GM08714 (cell line): Measurements from ENCODE around the gene NEK6.

ENCODE experiments used
- H3K4me3 ChIP-seq: fragments of 200-500 bp; sonication (Bioruptor generic); 2 replicates; pipeline ENCODE4 v1.5.1; 2014; ENCODE audit warnings: mild to moderate bottlenecking, low read length, inconsistent platforms
- ZNF274 ChIP-seq: IDR thresholded peaks from 2 replicates; pipeline ENCODE4 v1.6.1; 2012; ENCODE audit warnings: mild to moderate bottlenecking, low read depth, low read length

Gene NEK6

DNA sequence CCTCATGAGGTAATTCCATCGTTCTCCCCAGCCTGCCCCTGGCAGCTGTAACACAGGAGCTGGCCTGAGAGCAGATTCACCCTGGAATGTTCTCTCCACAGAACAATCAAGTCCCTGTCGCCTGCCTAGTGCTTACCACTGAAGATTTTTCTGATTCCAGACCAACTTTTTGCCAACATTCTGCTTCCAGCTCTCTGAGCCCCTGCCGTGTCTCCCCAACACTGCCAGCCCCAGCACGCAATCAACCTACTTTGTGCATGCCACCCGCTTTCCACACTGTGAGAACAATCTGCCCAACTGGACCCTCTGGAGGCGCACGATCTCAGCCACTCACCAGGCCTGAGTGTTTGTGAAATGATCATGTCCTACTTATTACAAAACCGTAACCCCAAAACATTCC lies 94.9 kb downstream of the NEK6 start:
- H3K4me3 ChIP-seq: no peak overlapping the region
- no peak for TF ChIP-seq ZNF274

GRCh38 chr9:124353166-124353768 lies 95.5 kb downstream of the NEK6 start:
- H3K4me3 ChIP-seq: no peak overlapping the region
- TF ChIP-seq ZNF274: no peak

DNA sequence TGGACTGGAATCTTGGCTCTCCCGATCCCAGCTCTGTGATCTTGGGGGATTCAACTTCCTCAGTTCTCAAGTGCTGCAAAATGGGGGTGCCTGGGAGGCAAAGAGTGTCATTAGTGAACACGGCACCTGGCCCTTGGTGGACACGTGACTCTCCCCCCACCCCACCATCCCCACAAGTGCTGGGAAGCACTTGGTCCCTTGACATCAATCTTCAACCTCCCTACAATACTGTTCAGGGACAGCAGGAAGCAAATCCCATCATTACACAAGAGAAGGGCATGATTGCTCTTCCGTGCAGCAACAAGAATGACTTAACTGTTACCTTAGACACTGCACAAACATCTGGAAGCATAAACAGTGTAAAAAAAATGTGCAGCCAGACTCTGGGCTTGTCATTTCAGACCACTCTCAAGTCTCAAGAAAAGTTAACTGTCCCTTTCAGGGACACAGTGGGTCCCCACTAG lies 96.1 kb downstream of the NEK6 start:
- no peak overlapping the region for H3K4me3 ChIP-seq
- no peak for TF ChIP-seq ZNF274

DNA sequence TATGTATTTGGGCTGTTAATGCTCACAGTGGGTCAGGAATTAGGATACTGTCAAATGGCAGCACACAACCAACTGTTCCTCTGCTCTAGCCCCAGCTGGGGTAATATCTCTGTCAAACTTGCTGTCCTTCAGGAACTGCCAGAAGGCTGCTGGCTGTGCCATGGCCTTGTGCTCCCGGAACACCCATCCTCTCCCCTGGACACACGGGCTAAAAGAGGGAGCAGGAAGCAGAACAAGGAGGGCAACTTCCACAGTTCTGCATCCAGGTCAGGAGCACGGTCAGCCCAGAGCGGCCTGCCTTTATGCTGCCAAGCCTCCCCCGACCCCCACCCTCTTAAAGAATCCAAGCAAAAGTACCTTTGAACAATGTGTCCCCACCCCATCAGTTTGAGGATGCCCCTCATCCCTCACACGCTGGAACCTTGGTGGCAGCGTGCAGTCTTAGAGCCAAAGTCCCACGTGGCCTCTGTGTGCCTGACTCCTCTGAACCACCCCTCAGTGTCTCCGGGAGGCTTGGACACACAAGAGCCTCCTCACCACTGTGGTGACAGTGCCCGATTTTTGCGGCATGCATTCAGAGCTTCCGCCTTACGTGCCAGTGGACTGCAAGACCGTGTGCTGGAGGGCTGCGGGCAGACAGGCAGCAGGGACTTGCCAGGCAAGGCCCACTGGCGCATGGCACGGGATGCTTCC lies 96.7 kb downstream of the NEK6 start:
- TF ChIP-seq ZNF274: no peak
- H3K4me3 ChIP-seq: no peak overlapping the region

DNA sequence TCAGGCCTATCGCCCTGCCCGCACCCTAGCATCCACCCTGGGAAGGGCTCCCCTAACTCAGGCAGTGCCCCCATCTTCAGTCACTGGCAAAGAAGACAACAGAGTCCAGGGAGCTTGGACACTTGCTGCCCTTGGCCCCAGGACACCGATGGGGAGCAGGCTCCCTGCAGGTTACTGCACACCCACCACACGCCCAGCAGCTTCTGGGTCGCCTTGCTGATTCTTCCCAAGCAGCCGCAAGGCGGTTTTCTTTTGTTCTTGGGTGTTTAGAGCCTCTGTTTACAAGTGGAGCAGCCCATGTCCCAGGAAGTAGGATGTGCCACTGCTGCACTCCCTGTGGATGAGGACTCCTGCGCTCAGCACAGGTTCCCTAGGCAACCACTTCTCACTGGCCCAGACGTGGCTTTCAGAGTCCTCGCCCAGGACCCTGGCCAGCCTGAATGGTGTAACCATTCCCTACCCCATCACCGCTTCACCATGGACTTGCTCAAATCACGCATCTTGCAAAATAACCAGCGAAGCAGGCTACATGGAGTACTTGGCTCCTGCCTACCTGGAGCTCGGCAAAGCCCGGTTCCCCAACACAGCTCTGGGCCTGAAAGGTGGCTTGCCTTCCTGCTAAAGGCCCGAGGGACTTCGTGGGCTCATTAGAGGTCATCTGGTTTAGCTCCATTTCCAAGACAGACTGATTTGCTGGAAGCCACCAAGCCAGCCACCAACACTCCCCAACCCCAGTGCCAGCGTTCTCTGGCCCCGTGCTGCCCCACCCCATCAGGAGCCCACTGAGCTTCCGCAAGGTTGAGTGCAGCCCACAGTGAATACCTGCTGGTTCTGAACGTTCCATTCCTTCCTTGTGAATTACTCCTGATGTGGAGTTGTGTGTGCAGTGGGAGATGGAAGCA lies 97.5 kb downstream of the NEK6 start:
- H3K4me3 ChIP-seq: no peak overlapping the region

DNA sequence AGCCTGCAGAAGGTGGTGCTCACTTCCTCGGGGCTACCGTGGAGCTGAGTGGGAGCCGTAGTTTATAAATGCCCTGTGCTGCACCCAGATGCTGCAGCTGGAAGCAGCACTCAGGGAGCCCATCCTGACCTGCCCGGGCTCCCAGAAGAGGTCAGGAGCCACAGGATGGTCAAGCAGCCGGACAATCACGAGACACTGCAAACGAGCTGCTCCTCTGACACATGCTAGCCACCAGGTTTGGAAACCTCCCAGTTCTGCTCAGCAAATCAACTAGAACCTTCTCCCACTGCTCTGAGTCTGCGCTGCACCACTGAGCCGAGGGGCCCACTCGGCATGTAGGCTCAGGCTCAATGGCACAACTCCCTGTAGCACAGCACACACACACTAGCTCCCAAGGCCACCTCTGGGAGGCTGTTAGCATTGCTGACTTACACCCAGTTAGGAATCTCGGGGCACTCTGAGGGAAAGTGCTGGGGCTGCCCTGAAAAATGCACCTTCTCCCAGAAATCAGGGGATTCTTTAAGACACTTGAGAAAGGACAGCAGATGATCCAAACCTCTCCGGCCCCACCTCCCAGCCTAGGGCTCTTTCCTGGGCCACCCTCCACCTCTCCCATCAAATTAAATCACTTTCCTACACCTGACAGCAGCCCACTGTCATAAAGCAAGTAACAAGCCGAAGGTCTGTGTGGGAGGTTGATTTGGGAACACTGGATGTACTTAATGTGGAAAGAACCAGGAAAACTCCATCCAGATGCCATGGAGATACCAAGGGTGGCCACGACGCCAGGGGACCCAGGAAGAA lies 98.4 kb downstream of the NEK6 start:
- TF ChIP-seq ZNF274: no peak
- no peak overlapping the region for H3K4me3 ChIP-seq

More for the DNA sequence above, 97.5 kb downstream of the NEK6 start:
- no peak for TF ChIP-seq ZNF274

GRCh38 chr9:124356745-124357390 lies 99.1 kb downstream of the NEK6 start:
- H3K4me3 ChIP-seq: no peak overlapping the region
- no peak for TF ChIP-seq ZNF274

DNA sequence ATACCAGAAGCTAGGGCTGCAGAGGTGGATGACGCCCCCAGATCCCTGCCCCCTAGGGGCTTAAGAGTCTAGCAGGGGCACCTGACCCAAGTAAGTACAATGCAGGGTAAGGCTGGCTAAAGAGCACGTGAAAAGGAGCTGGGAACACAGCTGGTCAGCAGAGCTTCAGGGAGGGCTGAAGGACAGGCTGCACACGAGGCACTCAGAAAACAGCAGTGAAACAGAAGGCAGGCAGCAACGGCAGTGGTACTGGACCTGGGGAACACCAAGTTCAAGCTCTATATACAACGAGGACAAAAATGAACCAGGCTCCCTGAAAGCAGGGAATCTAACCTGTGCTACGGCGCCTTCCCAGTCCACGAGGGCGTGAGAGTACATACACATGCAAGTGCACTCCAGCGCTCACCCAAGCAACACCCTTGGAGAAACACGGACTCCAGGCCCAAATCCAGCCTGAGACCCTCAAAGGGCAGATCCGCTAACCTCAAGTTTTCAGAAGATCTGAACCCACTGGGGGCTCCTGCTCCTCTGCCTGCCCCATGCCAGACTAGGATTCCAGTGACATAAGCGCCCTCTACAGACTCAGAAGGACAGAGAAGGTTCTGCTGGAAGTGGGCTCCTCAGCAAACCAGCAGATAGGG lies 100.1 kb downstream of the NEK6 start:
- no peak for TF ChIP-seq ZNF274
- H3K4me3 ChIP-seq: no peak overlapping the region

GRCh38 chr9:124358631-124359030 lies 100.9 kb downstream of the NEK6 start:
- no peak overlapping the region for H3K4me3 ChIP-seq
- TF ChIP-seq ZNF274: no peak

DNA sequence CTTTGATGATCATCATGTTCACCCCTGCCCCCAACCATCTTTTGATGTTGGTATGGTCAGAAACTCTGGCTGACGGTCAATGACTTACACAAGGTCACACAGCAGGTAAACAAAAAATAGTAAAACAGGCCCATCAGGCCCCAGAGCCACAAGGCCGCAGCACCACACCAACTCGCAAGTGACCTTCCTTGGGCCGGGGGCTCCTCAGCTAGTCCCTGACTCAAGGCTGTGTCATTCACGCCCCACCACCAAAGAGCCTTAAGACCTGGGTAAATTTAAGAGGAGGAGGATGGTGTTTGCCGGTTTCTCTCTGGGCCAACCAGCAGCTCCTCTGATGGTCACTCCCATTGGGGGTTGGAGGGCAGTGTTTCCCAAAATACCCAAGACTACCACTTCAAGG lies 101.7 kb downstream of the NEK6 start:
- H3K4me3 ChIP-seq: no peak overlapping the region
- TF ChIP-seq ZNF274: no peak

GRCh38 chr9:124359855-124360678 lies 102.3 kb downstream of the NEK6 start:
- no peak overlapping the region for H3K4me3 ChIP-seq
- no peak for TF ChIP-seq ZNF274

DNA sequence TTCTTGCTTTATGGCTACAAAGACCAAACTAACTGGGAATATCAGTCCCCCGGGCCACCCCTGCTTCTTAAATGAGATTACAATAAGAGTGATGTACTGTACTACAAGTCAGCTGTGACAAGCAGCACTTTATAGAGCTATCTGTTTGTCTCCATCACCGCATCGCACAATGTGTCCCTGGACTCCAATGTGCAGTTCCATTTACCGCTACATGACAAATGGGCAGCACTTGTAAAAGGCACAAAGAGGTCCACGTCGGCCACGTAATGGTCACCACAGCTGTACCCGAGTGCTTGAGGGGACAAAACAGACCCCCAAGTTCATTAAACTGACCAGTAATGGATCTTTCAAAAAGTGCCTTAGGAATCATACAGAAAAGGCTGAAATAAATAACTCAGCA lies 103.4 kb downstream of the NEK6 start:
- no peak for TF ChIP-seq ZNF274
- H3K4me3 ChIP-seq: no peak overlapping the region
